ENCODE data around the gene TRIM38.

TRIM38 gene

GRCh38 chr6:25916330-25916729, 46.3 kb upstream of the TRIM38 start (continued):
- TF ChIP-seq ZNF518A (tag by site-specific recombination; conservative IDR thresholded peaks at IDR 0.05; ENCODE audit: low read depth) (no peak), OVOL3 (tag by site-specific recombination; IDR thresholded peaks at IDR 0.05) (no peak), ZNF529 (tag by site-specific recombination; IDR thresholded peaks at IDR 0.05; ENCODE audit: insufficient replicate concordance) (no peak), ZSCAN23 (tag by site-specific recombination; IDR thresholded peaks at IDR 0.05) (no peak), GLIS2 (tag by site-specific recombination; IDR thresholded peaks at IDR 0.05) (no peak), ZNF274 (IDR thresholded peaks at IDR 0.05; ENCODE audit: low read length) (no peak), ZNF274 (tag by site-specific recombination; IDR thresholded peaks at IDR 0.05; ENCODE audit: borderline replicate concordance) (no peak), ZNF48 (tag by site-specific recombination; IDR thresholded peaks at IDR 0.05) (no peak), ZNF394 (tag by site-specific recombination; IDR thresholded peaks at IDR 0.05; ENCODE audit: borderline replicate concordance) (no peak), KLF16 (tag by site-specific recombination; IDR thresholded peaks at IDR 0.05) (no peak), ZNF626 (tag by site-specific recombination; IDR thresholded peaks at IDR 0.05) (no peak), ZBTB1 (tag by site-specific recombination; IDR thresholded peaks at IDR 0.05) (no peak), BCL6B (tag by site-specific recombination; IDR thresholded peaks at IDR 0.05) (no peak), ZBTB6 (tag by site-specific recombination; IDR thresholded peaks at IDR 0.05) (no peak), ZNF548 (tag by site-specific recombination; IDR thresholded peaks at IDR 0.05) (no peak), ZNF184 (tag by site-specific recombination; IDR thresholded peaks at IDR 0.05) (no peak), ZNF211 (tag by site-specific recombination; IDR thresholded peaks at IDR 0.05; ENCODE audit: low read depth) (no peak)
- TF ChIP-seq, protein P1, sequence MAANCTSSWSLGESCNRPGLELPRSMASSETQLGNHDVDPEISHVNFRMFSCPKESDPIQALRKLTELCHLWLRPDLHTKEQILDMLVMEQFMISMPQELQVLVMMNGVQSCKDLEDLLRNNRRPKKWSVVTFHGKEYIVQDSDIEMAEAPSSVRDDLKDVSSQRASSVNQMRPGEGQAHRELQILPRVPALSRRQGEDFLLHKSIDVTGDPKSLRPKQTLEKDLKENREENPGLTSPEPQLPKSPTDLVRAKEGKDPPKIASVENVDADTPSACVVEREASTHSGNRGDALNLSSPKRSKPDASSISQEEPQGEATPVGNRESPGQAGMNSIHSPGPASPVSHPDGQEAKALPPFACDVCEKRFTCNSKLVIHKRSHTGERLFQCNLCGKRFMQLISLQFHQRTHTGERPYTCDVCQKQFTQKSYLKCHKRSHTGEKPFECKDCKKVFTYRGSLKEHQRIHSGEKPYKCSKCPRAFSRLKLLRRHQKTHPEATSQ (tag by site-specific recombination; IDR thresholded peaks at IDR 0.05), result no peak

GRCh38 chr6:25916789-25917490, 45.7 kb upstream of the TRIM38 start:
- ChIA-PET CTCF (no interaction called here), POLR2A (no interaction called here)
- TF ChIP-seq SCRT2 (tag by site-specific recombination; IDR thresholded peaks at IDR 0.05) (peak; percentile 53; the same call in 1 of the 2 replicates), KLF7 (tag by site-specific recombination; IDR thresholded peaks at IDR 0.05; ENCODE audit: borderline replicate concordance) (no peak)
- Histone ChIP-seq H3K9me3 (ENCODE audit: control insufficient read depth, insufficient read depth, low read depth, low read length) (no peaks in the 10 kb centered on the region), H3K36me3 (ENCODE audit: control insufficient read depth in 2 of 2, insufficient read depth in 1 of 2, low read length in 2 of 2) (no peaks in the 10 kb centered on the region), H3K4me3 (ENCODE audit: low read depth, low read length) (no peak overlapping the region), H3K27ac (ENCODE audit: extremely low read depth, low read depth, low read length) (no peak overlapping the region), H3K4me1 (ENCODE audit: control insufficient read depth, insufficient read depth, low read length) (no peaks in the 10 kb centered on the region)
